ENCODE measurements around the gene VAV1. TPM values are rescaled to one million over a fixed set of nuclear protein-coding genes. Genes with fewer than 3 reads are reported as not detected.

The VAV1 gene
- total and polyA plus RNA-seq, 9 of the 15 experiments (the other 6 are each of a cell fraction or from before 2014, with no cell fraction given): 0.46 to 20.1 (median 11.1) TPM

DNA sequence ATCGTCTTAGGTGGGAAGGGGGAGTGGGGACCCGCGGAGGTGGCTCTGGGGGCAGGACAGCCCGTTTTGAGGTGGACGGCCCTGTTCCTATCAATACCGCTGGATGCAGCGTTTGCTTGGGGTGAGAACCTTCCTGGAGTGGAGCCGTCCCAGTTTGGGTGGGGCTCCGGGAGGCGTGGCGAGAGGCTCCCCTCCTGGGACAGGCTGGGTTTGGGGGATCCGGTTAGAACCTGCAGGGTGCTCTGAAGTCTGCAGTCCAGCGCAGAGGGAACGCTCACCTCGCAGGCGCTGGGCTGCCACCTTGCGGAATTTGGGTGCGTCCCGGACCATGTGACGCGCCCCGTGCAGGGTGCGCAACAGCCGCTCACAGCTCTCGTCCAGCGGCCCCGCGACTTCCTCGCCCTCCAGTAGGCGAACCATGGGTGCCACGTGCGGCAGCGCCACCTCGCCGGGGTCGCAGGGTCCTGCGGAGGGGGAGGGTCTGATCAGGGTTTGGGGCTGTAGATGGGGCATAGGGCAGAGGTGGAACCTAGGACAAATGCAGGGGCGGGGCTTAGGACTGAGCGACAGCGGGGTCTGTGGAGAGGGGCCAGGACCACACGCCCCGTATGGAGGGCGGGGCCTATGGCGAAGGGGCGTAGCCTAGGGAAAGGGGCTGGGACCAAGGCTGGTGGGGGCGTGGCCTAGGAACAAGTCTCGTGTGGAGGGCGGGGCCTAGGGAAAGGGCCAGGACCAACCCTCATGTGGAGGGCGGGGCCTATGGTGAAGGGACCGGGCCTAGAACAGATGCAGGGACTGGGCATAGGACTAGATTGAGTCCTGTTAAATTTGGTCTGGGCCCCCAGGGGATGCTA lies 19.1 kb upstream of the VAV1 start (continued):
- TF ChIP-seq RBFOX2 (IDR thresholded peaks at IDR 0.05; ENCODE audit: low read depth, low read length) (peak; percentile 81), MYBL2 (IDR thresholded peaks at IDR 0.05; ENCODE audit: low read depth) (no peak), MYBL2 (CRISPR knock-in tag; IDR thresholded peaks at IDR 0.05; ENCODE audit: borderline replicate concordance) (no peak), ZNF695 (CRISPR knock-in tag; IDR thresholded peaks at IDR 0.05) (no peak), ZNF239 (CRISPR knock-in tag; IDR thresholded peaks at IDR 0.05) (peak; percentile 24; the same call in 1 of the 2 replicates), TFAM (CRISPR knock-in tag; conservative IDR thresholded peaks at IDR 0.05) (no peak), NR1H2 (CRISPR knock-in tag; IDR thresholded peaks at IDR 0.05) (no peak), TAF1 (IDR thresholded peaks at IDR 0.05; ENCODE audit: control insufficient read depth, extremely low read depth, insufficient read depth, low read length, severe bottlenecking) (peak; percentile 36), PTRF (tag; IDR thresholded peaks at IDR 0.05) (no peak)
- TF ChIP-seq, protein P1, sequence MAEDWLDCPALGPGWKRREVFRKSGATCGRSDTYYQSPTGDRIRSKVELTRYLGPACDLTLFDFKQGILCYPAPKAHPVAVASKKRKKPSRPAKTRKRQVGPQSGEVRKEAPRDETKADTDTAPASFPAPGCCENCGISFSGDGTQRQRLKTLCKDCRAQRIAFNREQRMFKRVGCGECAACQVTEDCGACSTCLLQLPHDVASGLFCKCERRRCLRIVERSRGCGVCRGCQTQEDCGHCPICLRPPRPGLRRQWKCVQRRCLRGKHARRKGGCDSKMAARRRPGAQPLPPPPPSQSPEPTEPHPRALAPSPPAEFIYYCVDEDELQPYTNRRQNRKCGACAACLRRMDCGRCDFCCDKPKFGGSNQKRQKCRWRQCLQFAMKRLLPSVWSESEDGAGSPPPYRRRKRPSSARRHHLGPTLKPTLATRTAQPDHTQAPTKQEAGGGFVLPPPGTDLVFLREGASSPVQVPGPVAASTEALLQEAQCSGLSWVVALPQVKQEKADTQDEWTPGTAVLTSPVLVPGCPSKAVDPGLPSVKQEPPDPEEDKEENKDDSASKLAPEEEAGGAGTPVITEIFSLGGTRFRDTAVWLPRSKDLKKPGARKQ (CRISPR knock-in tag; IDR thresholded peaks at IDR 0.05): no peak
- TF ChIP-seq, protein P2, sequence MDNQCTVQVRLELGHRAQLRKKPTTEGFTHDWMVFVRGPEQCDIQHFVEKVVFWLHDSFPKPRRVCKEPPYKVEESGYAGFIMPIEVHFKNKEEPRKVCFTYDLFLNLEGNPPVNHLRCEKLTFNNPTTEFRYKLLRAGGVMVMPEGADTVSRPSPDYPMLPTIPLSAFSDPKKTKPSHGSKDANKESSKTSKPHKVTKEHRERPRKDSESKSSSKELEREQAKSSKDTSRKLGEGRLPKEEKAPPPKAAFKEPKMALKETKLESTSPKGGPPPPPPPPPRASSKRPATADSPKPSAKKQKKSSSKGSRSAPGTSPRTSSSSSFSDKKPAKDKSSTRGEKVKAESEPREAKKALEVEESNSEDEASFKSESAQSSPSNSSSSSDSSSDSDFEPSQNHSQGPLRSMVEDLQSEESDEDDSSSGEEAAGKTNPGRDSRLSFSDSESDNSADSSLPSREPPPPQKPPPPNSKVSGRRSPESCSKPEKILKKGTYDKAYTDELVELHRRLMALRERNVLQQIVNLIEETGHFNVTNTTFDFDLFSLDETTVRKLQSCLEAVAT (IDR thresholded peaks at IDR 0.05): peak in 1 of 2 experiments; percentile 18; a peak in 1 of 4 replicates
- TF ChIP-seq, protein P3, sequence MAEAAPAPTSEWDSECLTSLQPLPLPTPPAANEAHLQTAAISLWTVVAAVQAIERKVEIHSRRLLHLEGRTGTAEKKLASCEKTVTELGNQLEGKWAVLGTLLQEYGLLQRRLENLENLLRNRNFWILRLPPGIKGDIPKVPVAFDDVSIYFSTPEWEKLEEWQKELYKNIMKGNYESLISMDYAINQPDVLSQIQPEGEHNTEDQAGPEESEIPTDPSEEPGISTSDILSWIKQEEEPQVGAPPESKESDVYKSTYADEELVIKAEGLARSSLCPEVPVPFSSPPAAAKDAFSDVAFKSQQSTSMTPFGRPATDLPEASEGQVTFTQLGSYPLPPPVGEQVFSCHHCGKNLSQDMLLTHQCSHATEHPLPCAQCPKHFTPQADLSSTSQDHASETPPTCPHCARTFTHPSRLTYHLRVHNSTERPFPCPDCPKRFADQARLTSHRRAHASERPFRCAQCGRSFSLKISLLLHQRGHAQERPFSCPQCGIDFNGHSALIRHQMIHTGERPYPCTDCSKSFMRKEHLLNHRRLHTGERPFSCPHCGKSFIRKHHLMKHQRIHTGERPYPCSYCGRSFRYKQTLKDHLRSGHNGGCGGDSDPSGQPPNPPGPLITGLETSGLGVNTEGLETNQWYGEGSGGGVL (CRISPR knock-in tag; IDR thresholded peaks at IDR 0.05): no peak
- TF ChIP-seq, protein P4, sequence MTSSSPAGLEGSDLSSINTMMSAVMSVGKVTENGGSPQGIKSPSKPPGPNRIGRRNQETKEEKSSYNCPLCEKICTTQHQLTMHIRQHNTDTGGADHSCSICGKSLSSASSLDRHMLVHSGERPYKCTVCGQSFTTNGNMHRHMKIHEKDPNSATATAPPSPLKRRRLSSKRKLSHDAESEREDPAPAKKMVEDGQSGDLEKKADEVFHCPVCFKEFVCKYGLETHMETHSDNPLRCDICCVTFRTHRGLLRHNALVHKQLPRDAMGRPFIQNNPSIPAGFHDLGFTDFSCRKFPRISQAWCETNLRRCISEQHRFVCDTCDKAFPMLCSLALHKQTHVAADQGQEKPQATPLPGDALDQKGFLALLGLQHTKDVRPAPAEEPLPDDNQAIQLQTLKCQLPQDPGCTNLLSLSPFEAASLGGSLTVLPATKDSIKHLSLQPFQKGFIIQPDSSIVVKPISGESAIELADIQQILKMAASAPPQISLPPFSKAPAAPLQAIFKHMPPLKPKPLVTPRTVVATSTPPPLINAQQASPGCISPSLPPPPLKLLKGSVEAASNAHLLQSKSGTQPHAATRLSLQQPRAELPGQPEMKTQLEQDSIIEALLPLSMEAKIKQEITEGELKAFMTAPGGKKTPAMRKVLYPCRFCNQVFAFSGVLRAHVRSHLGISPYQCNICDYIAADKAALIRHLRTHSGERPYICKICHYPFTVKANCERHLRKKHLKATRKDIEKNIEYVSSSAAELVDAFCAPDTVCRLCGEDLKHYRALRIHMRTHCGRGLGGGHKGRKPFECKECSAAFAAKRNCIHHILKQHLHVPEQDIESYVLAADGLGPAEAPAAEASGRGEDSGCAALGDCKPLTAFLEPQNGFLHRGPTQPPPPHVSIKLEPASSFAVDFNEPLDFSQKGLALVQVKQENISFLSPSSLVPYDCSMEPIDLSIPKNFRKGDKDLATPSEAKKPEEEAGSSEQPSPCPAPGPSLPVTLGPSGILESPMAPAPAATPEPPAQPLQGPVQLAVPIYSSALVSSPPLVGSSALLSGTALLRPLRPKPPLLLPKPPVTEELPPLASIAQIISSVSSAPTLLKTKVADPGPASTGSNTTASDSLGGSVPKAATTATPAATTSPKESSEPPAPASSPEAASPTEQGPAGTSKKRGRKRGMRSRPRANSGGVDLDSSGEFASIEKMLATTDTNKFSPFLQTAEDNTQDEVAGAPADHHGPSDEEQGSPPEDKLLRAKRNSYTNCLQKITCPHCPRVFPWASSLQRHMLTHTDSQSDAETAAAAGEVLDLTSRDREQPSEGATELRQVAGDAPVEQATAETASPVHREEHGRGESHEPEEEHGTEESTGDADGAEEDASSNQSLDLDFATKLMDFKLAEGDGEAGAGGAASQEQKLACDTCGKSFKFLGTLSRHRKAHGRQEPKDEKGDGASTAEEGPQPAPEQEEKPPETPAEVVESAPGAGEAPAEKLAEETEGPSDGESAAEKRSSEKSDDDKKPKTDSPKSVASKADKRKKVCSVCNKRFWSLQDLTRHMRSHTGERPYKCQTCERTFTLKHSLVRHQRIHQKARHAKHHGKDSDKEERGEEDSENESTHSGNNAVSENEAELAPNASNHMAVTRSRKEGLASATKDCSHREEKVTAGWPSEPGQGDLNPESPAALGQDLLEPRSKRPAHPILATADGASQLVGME (CRISPR knock-in tag; IDR thresholded peaks at IDR 0.05): 0 out of 2 replicates have a peak, but pooled peaks have one; percentile 24

Data from K562 (cell line).